Measurements from ENCODE around the gene EEF1E1.

EEF1E1 gene

DNA sequence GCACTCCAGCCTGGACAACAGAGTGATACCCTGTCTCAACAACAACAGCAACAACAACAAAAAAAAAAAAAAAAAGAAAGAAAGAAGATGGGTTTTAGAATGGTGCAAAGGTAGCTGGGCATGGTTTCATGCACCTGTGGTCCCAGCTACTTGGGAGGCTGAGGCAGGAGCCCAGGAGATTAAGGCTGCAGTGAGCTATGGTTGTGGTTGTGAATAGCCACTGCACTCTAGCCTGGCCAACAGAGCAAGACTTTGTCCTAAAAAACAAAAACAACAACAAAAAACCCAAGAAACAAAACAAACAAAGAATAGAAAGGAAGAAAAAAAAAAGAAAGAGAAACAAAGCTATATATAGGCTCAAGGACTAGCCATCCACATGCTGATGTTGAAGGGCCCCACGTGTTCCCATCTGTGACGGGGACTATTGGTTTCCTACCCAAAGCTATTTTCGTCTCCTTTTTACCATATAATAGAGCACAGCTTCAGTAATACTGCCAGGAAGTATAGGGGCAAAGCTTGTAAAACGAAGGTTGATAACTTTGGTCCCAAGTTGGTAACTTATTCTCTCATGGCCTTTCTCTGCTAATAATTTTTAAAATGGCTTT, 7.9 kb upstream of the EEF1E1 start:
- no peaks in the 10 kb centered on the region for H3K79me2 ChIP-seq (ENCODE audit: low read length)
- H4K20me1 ChIP-seq (ENCODE audit: insufficient read depth, low read length), result no peaks in the 10 kb centered on the region
- no peak overlapping the region for H3K9ac ChIP-seq (ENCODE audit: low read length)
- no peaks in the 10 kb centered on the region for H3K9me3 ChIP-seq (ENCODE audit: insufficient read depth, low read length)
- H3K27me3 ChIP-seq (ENCODE audit: low read depth, low read length), result no peaks in the 10 kb centered on the region
- H3K4me1 ChIP-seq (ENCODE audit: low read length), result no peaks in the 10 kb centered on the region
- no peak for TF ChIP-seq EZH2phosphoT487 (IDR thresholded peaks at IDR 0.05; ENCODE audit: low read depth)
- no peak overlapping the region for H3K4me2 ChIP-seq (ENCODE audit: low read length)
- H2AFZ ChIP-seq (ENCODE audit: low read depth, low read length), result no peak overlapping the region
- no peaks in the 10 kb centered on the region for H3K36me3 ChIP-seq (replicated peaks; ENCODE audit: low read depth, low read length)
- no peak overlapping the region for H3K4me3 ChIP-seq (ENCODE audit: low read length)
- no peak overlapping the region for H3K27ac ChIP-seq (ENCODE audit: low read length)

- no peak overlapping the region for H3K4me2 ChIP-seq (ENCODE audit: low read length)
- no peak overlapping the region for H2AFZ ChIP-seq (ENCODE audit: low read depth, low read length)
- no peak overlapping the region for H3K9ac ChIP-seq (ENCODE audit: low read length)
- H3K9me3 ChIP-seq (ENCODE audit: insufficient read depth, low read length), result no peaks in the 10 kb centered on the region
- H3K36me3 ChIP-seq (replicated peaks; ENCODE audit: low read depth, low read length), result no peaks in the 10 kb centered on the region
- no peak overlapping the region for H3K4me3 ChIP-seq (ENCODE audit: low read length)
- TF ChIP-seq CTCF (IDR thresholded peaks at IDR 0.05; ENCODE audit: low read depth, low read length) (no peak), EZH2phosphoT487 (IDR thresholded peaks at IDR 0.05; ENCODE audit: low read depth) (no peak)
- no peak overlapping the region for H3K27ac ChIP-seq (ENCODE audit: low read length)
- H3K27me3 ChIP-seq (ENCODE audit: low read depth, low read length), result no peaks in the 10 kb centered on the region
- no peaks in the 10 kb centered on the region for H4K20me1 ChIP-seq (ENCODE audit: insufficient read depth, low read length)
- no peaks in the 10 kb centered on the region for H3K4me1 ChIP-seq (ENCODE audit: low read length)
- no peaks in the 10 kb centered on the region for H3K79me2 ChIP-seq (ENCODE audit: low read length)
These were observed 6.6 kb upstream of the EEF1E1 start for GRCh38 chr6:8108759-8109539.

GRCh38 chr6:8108031-8108660, 5.8 kb upstream of the EEF1E1 start:
- H3K36me3 ChIP-seq (replicated peaks; ENCODE audit: low read depth, low read length), result no peaks in the 10 kb centered on the region
- TF ChIP-seq CTCF (IDR thresholded peaks at IDR 0.05; ENCODE audit: low read depth, low read length) (no peak), EZH2phosphoT487 (IDR thresholded peaks at IDR 0.05; ENCODE audit: low read depth) (no peak)
- H3K9ac ChIP-seq (ENCODE audit: low read length), result no peak overlapping the region
- H3K4me3 ChIP-seq (ENCODE audit: low read length), result no peak overlapping the region
- no peak overlapping the region for H3K27ac ChIP-seq (ENCODE audit: low read length)
- no peak overlapping the region for H2AFZ ChIP-seq (ENCODE audit: low read depth, low read length)
- H3K9me3 ChIP-seq (ENCODE audit: insufficient read depth, low read length), result no peaks in the 10 kb centered on the region
- H3K4me1 ChIP-seq (ENCODE audit: low read length), result no peaks in the 10 kb centered on the region; the same call in 1 of the 2 replicates
- H4K20me1 ChIP-seq (ENCODE audit: insufficient read depth, low read length), result no peaks in the 10 kb centered on the region
- H3K79me2 ChIP-seq (ENCODE audit: low read length), result no peaks in the 10 kb centered on the region
- H3K4me2 ChIP-seq (ENCODE audit: low read length), result no peak overlapping the region
- H3K27me3 ChIP-seq (ENCODE audit: low read depth, low read length), result no peaks in the 10 kb centered on the region

DNA sequence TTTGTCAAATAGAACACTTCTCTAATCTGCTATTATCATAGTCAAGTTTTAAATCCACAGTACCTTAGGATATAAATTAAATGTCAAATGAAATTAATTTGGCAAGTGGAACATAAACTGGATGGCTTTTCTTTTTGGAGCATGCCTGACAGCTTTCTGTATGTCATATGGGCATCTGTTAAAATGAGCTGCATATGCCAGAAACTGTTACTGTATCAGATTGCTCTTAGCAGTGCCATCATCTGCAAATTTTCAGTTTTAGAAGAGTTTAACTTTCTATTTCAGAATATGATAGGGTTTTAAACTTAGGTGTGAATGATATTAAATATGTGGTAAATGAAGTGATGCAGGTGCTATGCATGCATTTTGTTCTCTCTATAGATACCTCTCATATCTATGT, 3.4 kb upstream of the EEF1E1 start:
- H4K20me1 ChIP-seq (ENCODE audit: insufficient read depth, low read length), result no peaks in the 10 kb centered on the region
- H3K9me3 ChIP-seq (ENCODE audit: insufficient read depth, low read length), result no peaks in the 10 kb centered on the region
- no peak overlapping the region for H3K9ac ChIP-seq (ENCODE audit: low read length)
- H3K4me2 ChIP-seq (ENCODE audit: low read length), result no peak overlapping the region
- H3K4me3 ChIP-seq (ENCODE audit: low read length), result no peak overlapping the region
- H3K27ac ChIP-seq (ENCODE audit: low read length), result no peak overlapping the region
- H3K79me2 ChIP-seq (ENCODE audit: low read length), result peaks cover 15% of the 10 kb centered on the region
- H3K36me3 ChIP-seq (replicated peaks; ENCODE audit: low read depth, low read length), result no peaks in the 10 kb centered on the region
- TF ChIP-seq CTCF (IDR thresholded peaks at IDR 0.05; ENCODE audit: low read depth, low read length) (no peak), EZH2phosphoT487 (IDR thresholded peaks at IDR 0.05; ENCODE audit: low read depth) (no peak)
- no peak overlapping the region for H2AFZ ChIP-seq (ENCODE audit: low read depth, low read length)
- peaks cover 5% of the 10 kb centered on the region for H3K4me1 ChIP-seq (ENCODE audit: low read length)
- no peaks in the 10 kb centered on the region for H3K27me3 ChIP-seq (ENCODE audit: low read depth, low read length)
